NCI-H524 treated with DMSO at 0.1 percent for 48 hours (cell line): ENCODE results near the gene CCDC57.
"Not testable (repeated sequence)": the region's sequence is repeated elsewhere in the genome, so short reads cannot be mapped to it uniquely, and the experiment has no call there.

ENCODE experiments used
- DNase-seq: peaks from one replicate; lab custom pipeline; 2025; lab: John Stamatoyannopoulos, UW

Gene CCDC57

DNA sequence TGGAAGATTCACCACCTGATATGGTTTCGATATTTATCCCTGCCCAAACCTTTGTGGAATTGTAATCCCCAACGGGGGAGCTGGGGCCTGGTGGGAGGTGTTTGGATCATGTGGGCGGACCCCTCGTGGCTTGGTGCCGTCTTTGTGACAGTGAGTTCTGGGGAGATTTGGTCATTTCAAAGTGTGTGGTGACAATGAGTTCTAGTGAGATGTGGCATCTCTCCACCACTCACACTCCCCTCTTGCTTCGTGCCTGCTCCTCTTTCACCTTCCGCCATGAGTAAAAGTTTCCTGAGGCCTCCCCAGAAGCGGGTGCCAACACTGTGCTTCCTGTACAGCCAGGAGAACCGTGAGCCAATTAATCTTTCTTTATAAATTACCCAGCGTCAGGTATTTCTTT is 9.7 kb downstream of the CCDC57 start:
- DNase-seq: no peak

DNA sequence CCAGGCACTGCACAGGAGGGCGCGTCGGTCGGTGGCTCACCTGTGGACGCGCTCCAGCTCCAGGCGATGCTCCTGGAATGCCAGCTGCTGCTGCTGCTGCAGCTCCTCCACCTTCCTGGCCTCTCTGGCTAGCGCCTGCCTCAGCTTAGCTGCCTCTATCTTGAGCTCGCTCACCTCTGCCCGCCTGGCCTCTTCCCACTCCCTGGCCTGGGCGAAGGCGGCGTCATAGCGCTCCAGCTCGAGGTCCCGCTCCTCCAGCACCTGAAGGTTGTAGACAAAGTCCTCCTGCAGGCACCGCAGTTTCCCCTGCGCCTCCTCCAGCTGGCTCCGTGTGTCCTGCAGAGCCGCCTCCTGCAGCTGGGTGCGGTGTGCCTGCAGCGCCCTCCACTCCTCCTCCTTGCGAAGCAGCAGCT is 11.1 kb downstream of the CCDC57 start:
- no peak for DNase-seq

DNA sequence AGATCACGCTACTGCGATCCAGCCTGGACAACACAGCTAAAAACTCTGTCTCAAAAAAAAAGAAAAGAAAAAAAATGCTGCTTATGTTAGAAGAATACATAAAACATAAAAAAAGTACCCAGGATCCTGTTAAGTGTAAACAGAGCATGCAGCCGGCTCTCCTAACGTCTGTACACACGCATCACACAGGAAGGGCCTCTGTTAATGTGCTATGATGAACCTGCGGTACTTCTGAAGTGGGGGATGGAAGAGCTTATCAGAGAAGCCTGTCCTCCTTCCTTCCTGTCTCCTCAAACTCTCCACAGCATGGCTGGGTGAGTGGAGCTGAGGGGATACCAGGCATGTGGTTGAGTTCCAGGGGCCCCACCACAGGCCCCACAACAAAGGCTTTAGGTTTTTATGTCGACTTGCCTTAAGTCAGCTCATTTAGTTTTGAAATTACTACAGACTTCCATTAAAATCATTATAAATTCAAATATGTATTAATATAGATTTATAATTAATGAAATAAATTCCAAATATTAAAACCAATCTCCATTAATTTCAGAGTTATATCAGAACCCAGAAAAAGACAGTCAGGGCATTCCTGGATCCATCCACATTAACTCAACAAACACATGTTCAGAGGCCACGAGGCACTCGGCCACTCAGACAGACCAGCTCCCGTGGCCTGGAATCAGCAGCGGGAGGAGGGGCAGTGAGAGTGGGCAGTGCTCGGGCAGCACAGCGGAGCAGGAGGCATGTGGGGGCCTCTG is 11.7 kb downstream of the CCDC57 start:
- DNase-seq: no peak

DNA sequence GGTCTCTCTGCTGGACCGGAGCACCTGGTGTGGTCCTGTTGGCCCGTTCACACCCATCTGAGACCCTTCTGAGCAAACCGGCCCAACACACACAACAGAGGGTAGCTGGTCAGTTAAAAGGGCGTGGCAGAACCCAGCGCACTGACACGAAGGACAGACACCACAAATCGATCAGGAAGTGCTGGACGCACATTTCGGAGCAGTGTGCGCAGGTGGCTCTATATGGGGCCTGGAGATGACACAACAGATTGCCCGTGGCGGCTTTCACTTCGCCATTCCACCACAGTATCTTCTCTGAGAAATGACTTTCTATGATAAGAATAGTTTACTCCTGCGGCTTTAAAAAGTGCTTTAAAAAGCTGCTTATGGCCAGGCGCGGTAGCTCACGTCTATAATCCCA is 12.5 kb downstream of the CCDC57 start:
- no peak for DNase-seq

DNA sequence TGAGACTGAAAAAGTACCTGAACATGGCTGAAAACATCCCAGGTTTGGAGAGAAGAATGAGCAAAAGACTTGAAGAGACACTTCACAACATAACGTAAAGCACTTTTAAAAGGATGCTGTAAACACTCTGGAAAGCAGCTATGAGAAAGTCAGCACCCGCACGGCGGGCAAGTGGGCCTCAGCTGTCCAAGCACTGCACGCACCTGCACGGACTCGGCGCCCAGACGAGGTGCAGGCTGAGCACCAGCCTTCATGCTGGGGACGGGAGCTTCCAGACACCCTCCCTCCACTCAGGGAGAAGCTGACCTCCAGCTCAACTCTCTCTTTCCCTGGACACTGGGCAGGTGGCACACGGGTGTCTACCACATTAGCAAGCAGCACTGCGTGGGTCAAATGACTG is 13.1 kb downstream of the CCDC57 start:
- DNase-seq: no peak

DNA sequence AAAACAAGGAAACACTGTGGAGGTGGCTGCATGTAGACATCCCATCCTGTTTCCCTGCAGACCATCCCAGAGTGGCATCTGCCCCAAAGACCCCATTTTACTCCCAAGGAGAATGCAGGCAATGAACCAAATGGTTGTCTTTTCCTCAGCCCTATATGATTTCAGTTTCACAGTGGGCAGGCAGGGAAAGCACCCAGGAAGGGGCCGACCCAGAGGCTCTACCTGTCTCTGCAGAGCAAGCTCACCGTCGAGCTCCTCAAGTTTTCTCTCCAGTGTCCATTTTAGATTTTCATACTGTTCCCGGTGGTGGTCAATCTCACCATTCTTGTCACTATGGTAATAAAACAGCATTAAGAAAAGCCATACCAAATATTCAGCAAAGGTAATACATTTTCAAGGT is 14.6 kb downstream of the CCDC57 start:
- DNase-seq: no peak

DNA sequence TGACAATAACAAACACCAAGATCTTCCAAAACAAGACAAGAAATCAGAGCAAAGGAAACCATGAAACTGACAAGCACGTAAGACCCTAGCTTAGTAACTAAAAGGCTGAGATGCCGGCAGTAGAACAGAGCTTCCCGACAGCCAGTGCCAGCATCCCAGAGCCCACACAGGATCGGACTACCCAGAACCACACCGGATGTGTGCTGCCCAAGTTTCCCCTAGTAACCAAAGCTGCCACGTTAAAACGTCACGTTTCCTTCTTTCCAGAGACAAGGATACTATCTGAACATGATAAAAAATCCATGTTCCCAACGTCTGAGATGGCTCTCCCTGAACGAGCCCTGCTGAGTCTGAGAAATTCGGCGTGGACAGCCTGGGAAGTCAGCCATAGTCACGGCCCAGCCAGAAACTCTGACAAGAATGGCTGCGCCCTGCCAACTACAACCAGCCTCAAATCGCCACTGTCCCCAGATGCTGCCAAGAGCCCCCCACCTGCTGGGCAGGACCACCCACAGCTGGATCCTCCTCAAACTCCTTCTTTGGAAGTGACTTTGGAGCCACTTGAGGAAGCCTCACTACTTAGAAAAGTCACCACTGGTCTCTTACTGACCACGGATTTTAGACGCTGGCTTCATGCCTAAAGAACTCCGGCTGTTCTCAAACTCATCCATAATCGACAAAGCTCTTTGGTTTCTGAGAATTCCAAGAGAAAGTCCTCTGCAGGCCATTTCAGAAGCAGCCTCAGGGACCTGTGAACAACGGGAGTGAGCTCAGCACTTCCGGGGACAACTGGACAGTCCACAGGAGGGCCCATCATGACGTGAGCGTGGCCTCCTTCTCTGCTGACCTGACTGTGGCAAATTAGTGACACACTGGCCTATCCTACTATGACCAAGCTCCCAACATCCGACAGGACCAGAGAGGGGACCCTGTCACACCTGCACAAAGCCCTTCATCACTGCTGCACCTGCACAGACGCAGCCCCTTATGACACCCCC is 16.7 kb downstream of the CCDC57 start:
- no peak for DNase-seq

DNA sequence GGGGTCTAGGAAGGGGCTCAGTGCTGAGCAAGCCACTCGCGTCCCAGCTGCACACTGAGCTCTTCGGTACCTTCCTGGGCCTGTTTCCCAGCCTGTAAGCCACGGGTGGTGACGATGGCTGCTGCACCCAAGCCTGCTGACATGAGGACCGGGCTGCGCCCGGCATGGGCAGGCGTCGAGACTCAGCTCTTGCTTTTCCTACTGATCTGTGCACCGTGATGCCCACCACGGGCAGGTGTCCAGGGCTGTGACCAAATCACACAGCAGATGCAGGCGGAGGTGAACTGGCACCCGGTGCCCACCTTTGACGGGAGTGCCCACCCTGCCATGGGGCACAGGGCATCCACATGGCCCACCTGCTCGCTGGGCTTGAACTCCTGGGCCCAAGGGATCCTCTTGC is 17.9 kb downstream of the CCDC57 start:
- DNase-seq: no peak

DNA sequence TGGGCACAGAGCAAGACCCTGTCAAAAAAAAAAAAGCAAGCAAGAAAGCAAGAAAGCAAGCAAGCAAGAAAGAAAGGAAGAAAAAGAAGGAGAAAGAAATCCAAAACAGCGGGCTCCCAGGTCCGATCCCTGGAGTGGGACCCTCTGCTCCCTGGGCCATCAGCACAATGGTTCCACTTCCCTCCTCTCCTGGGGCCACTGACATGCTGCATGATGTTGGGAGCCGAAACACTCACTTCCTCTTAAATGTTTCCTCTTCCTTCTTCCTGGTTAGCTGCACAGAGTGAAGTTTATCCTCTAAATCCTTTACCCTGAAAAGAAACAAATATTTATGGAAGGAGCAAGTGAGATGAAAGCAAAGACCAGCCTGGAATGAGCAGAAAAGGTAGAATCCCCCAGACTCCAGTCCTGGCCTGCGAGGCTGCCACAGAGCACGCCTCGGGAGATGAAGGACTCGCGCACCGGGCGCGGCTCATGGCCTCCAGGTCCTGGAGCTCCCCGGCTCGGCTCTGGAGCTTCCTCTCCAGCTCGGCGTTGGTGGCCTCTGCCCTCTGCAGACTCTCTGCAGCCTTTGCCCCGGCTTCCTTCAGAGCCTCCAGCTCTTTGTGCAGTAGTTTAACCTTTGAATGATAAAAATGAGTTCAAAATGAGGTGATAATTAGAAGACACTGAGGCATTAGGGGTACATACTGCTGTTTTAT is 19.0 kb downstream of the CCDC57 start:
- no peak for DNase-seq

DNA sequence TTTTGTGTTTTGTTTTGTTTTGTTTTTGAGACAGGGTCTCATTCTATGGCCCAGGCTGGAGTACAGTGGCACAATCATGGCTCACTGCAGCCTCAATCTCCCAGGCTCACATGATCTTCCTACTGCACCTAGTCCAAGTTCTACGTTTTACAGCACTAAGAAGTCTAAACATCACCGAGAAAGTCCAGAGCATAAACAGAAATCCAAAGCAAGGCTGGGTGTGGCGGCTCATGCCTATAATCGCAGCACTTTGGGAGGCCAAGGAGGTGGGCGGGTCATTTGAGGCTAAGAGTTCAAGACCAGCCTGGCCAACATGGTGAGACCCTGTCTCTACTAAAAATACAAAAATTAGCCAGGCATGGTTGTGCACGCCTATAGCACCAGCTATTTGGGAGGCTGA is 19.6 kb downstream of the CCDC57 start:
- not testable (repeated sequence) for DNase-seq

DNA sequence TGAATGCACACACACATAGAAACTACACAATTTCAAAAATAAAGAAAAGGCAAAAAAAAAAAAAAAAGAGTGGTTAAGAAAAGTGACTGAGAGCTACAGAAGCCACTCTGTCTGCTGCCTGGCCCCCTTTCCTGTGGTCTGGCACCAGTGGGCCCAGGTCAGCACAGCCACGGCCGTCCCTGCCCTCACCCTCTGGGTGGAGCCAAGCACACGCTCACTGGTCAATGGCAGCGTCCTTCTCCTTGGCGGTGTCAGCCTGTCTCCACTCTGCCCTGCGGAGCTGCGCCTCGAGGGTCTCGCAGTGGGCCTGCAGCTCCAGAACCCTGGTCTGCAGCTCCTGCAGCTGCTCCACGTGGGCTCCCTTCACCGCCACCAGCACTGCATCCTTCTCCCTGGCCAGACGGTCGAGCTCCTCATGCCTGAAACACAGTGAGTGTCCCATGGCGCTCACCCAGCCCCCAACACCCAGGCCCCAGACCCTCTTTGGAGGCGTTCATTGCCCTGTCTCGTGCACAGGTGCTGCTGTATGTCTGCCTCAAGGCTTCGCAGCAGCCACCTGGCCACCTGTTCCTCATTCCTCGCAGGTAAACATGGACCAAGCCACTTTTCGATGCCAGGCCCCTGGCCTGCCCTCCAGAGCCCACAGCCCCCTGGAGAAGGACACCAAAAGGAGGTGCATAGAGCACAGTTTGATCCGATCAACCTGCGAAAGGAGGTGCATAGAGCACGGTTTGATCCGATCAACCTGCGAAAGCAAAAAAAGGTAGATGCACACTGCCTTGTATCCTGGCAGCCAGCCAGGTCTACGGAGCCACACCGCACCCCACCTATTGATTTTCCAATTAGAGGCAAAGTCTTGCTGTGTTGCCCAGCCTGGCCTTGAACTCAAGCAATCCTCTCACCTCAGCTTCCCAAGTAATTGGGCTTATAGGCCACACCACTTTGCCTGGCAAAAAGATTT is 24.4 kb downstream of the CCDC57 start:
- DNase-seq: no peak

DNA sequence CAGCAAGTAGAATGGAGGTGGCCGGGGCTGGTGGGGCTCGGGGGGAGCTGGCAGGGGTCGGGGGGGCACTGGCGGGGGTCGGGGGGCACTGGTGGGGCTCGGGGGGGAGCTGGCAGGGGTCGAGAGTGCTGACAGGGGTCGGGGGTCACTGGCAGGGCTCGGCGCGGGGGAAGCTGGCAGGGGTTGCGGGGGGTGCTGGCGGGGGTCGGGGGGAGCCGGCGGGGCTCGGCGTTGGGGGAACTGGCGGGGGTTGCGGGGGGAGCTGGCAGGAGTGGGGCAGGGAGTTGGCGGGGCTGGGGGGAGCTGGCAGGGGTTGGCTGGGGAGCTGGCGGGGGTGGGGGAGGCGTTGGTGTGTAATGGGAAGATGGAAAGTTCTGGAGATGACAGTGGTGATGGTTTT is 25.1 kb downstream of the CCDC57 start:
- DNase-seq: no peak

DNA sequence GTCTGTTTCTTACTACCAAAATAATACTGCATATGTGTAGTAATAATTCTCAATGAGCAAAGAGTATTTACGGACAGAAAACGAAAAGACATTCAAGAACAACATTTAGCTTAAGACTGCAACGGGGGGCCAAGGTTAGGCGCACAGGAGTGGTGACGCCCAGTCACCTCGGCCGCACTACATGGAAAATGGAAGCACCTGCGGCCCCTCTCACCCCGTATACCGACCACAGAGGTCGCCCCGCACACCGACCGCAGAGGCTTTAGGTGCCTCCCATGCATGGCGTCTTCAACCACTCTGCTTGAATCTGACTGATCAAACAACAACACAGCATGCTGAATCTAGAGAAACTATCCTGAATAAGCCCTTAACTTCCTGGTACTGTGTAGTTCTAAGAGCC is 26.4 kb downstream of the CCDC57 start:
- no peak for DNase-seq

DNA sequence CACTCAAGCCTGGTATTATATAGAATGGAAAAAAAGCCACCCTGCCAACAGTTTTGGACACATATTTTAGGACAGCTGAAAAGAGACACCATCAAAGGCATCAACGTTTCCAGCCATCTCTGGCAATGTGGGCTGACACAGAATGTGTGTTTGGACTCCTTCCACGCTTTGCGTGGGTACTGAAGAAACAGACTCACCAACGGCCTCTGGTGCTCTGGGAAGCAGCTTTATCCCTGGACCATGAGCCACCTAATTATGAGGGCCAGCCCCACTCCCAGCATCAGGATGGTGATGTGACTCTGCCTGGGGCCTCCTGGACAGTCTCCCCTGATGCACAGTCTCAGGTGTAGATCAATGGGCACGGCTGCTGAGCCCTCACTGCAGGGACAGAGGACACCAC is 27.9 kb downstream of the CCDC57 start:
- DNase-seq: no peak

DNA sequence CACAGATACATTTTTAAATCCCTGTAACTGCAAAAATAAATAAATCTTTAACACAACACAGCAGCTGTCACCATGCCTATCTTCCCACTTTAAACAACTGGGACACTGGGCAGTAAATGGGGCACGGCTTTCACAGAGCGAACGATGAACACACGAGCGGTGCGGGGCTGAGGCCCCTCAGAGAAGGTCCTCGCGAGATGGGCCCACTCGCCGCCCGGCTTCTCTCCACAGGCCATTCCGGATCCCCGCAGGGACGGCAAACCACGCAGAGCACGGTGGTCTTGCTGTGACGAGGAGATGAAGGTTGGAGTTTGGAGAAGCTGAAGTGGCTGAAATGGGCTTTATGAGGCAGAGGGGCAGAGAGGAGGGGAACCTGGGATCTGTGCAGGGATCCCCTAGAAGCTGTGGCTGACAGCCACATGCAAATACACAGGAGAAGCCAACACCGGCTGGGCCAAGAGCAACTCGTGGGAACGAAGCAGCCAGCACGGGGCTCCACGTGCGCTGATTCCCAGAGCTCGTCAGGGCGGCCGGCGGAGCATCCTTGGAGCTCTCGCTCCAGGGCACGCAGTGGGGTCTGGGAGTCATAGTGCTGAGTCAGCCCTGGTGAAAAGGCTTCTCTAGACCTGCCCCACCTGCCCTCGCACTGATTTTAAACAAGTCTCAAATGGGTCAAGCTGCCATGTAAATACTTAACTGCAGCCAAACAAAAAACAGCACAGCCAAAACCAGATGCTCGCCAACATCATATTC is 31.7 kb downstream of the CCDC57 start:
- DNase-seq: no peak

DNA sequence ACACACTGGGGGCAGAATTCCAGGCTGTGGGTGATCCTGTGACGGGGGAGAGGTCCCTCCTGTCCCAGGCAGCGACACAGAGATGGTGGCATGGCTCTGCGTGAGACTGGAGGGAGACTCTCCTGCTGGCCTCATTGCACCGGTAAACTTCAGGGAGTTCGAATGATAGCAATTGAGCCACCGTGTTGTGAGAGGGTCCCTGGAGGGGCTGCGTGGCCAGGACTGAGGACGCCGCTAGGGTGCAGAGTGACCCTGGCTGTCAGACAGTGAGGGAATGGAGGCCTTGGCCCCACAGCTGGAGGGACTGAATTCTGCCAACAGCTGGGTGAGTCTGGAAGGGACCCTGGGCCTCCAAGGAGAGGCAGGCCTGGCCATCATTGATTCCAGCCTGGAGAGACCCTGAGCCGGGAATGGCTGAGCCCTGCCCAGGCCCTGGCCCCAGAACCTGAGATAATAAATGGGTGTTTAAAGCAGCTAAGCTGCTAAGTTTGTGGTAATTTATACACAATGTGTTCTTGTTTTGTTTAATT is 32.6 kb downstream of the CCDC57 start:
- no peak for DNase-seq

DNA sequence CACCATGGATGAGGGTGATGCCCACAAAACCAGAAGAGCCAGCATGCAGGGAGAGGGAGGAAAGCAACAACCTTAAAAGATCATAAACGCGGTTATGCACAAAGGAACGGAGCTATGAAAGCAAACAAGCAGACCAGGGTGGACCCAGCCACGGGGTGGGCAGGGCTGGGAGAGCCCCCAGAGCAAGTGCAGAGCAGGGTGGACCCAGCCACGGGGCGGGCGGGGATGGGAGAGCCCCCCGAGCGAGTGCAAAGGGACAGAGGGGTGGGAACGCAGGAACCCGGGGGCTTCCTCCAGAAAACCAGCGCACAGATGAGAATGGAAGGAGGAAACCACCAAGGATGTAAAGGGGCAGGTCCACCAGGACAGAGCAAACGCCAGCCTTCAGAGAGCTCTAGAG is 33.2 kb downstream of the CCDC57 start:
- no peak for DNase-seq

DNA sequence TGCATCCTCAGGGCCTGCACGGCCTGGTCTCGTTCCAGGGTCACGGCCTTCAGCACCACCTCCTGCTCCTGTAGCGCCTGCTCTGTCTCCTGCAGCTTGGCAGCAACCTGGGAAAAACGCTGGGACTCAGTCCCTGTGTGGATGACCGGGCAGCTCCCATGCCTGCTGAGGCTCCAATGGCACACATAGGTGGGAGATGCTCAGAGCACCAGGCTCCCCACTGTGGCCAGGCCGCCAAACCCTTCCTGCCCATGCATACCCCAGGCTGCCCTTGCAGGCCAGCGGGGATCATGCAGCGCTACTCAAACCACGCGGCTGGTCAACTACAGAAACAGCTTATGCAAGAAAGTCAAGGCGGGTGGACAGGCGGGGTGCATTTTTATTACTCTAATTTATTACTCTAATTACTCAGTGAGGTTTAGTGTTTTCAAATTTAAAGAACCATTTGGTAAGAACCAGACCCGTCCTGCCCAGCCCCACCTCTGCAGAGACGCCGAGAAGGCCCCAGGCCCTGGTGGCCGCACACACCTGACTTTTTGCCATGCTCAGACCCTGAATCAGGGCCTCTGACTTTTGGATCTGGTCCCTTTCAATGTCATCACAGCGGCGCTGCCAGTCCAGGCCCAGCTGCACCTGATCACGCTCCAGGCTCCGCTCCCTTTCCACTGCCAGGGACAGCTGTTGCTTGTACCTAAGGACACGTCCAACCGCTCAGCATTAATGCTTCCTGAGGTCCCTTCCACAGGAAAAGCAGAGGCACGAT is 34.0 kb downstream of the CCDC57 start:
- no peak for DNase-seq

DNA sequence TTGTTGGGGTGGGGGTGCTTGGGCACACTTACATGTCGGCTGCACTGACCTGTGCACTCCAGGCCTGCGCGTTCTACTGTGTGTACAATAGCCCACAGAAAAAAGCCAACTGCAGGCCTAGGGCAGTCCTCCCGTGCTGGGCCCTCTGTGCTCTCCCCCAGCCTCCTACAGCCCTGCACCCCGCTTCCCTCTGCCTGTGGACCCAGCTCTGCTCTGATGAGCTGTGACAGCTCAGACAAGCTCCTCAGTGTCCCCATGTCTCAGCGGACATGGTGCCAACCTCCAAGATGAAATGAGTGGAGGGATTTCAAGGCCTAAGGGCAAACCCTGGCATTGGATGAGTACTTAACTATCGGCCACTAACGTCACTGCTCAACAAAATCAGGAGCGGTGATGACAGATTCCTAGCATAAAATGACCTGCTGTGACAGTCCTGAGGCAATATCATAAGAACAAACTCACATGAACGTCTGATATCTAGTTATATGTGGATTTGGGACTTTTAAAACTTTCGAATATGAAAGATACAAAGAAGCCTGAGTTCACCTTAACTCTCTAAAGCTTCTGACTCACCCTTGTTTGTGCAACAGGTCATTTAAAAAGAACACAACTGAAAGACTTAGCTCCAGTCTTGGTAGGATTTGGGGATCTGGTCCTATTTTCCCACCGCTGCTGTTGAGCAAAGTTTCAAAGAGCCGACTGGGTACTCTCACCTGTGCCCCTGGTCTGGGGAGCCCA is 34.7 kb downstream of the CCDC57 start:
- DNase-seq: no peak
